HFFc6 (cell line): ENCODE results near the gene C1orf167. TPM values are rescaled to one million over a fixed set of nuclear protein-coding genes. Genes with fewer than 3 reads are reported as not detected.

Experiments used
- DNase-seq: peaks from one replicate; pipeline ENCODE4 v3.0.0-alpha.2; 2018
- H3K27ac Mint-ChIP-seq: 2 replicates; pipeline ENCODE4 v1.8.0; 2020; ENCODE audit warnings: mild to moderate bottlenecking, mixed read lengths
- H3K27me3 Mint-ChIP-seq: 2 replicates; pipeline ENCODE4 v1.8.0; 2021; ENCODE audit warnings: mild to moderate bottlenecking, moderate library complexity, mixed read lengths; ENCODE audit not compliant: insufficient read depth
- H3K36me3 Mint-ChIP-seq: 2 replicates; pipeline ENCODE4 v1.8.0; 2021; ENCODE audit warnings: low read depth, mixed read lengths
- H3K4me1 Mint-ChIP-seq: 2 replicates; pipeline ENCODE4 v1.8.0; 2020; ENCODE audit warnings: low read depth, mixed read lengths
- H3K4me3 Mint-ChIP-seq: 2 replicates; pipeline ENCODE4 v1.8.0; 2020; ENCODE audit warnings: mild to moderate bottlenecking, moderate library complexity, mixed read lengths
- H3K9me3 Mint-ChIP-seq: 2 replicates; pipeline ENCODE4 v1.8.0; 2020; ENCODE audit warnings: mild to moderate bottlenecking, mixed read lengths
- CTCF ChIP-seq: fragments of 200-600 bp; sonication (generic); IDR thresholded peaks from 2 replicates; pipeline ENCODE4 v1.5.0; 2021; ENCODE audit warnings: antibody characterized with exemption, mild to moderate bottlenecking
- total RNA-seq, 6 experiments: library from RNA; stranded (reverse); fragmentation: NEBNext Ultra II Directional; extraction: Animal tissue kit (Norgen Biotek cat#: 25700); gene quantifications; 2 replicates in 1 of 6; 3 replicates in 5 of 6; pipeline ENCODE4 v1.2.3, GENCODE V29; 2021

The C1orf167 gene
- total RNA-seq, 6 experiments from 2014 or later: 0.23 to 0.59 (median 0.38) TPM; not detected in 2

GRCh38 chr1:11788549-11789053 is 26.6 kb downstream of the C1orf167 start:
- no peak for DNase-seq
- Mint-ChIP-seq H3K9me3 (no peaks in the 10 kb centered on the region), H3K4me3 (no peak overlapping the region), H3K36me3 (peaks cover 7% of the 10 kb centered on the region; the same call in 1 of the 2 replicates), H3K27ac (no peak overlapping the region), H3K4me1 (peaks cover 33% of the 10 kb centered on the region), H3K27me3 (no peaks in the 10 kb centered on the region; the same call in 1 of the 2 replicates)
- no peak for TF ChIP-seq CTCF

- Mint-ChIP-seq H3K27ac (no peak overlapping the region), H3K27me3 (no peaks in the 10 kb centered on the region; the same call in 1 of the 2 replicates), H3K4me3 (no peak overlapping the region), H3K9me3 (no peaks in the 10 kb centered on the region), H3K36me3 (peaks cover 9% of the 10 kb centered on the region), H3K4me1 (peaks cover 33% of the 10 kb centered on the region)
- DNase-seq: no peak
- no peak for TF ChIP-seq CTCF
Observed at GRCh38 chr1:11789126-11790067, 27.4 kb downstream of the C1orf167 start.

GRCh38 chr1:11790101-11790879 is 28.3 kb downstream of the C1orf167 start:
- TF ChIP-seq CTCF: no peak
- Mint-ChIP-seq H3K4me3 (no peak overlapping the region), H3K36me3 (peaks cover 18% of the 10 kb centered on the region)

GRCh38 chr1:11790880-11791715 is 29.1 kb downstream of the C1orf167 start:
- no peaks in the 10 kb centered on the region for H3K9me3 Mint-ChIP-seq
- H3K27ac Mint-ChIP-seq: peak overlapping the region; percentile 54
- no peaks in the 10 kb centered on the region; the same call in 1 of the 2 replicates for H3K27me3 Mint-ChIP-seq
- no peak overlapping the region for H3K4me3 Mint-ChIP-seq
- peak; percentile 25 for DNase-seq
- no peak for TF ChIP-seq CTCF
- H3K4me1 Mint-ChIP-seq: peaks cover 33% of the 10 kb centered on the region
- peaks cover 26% of the 10 kb centered on the region for H3K36me3 Mint-ChIP-seq

More at GRCh38 chr1:11790101-11790879, 28.3 kb downstream of the C1orf167 start:
- H3K27ac Mint-ChIP-seq: peak overlapping the region; percentile 54
- H3K27me3 Mint-ChIP-seq: no peaks in the 10 kb centered on the region; the same call in 1 of the 2 replicates
- H3K9me3 Mint-ChIP-seq: no peaks in the 10 kb centered on the region
- peaks cover 33% of the 10 kb centered on the region for H3K4me1 Mint-ChIP-seq
- no peak for DNase-seq

GRCh38 chr1:11792106-11792505 is 30.1 kb downstream of the C1orf167 start:
- Mint-ChIP-seq H3K27me3 (no peaks in the 10 kb centered on the region; the same call in 1 of the 2 replicates), H3K36me3 (peaks cover 30% of the 10 kb centered on the region), H3K4me3 (no peak overlapping the region), H3K4me1 (peaks cover 34% of the 10 kb centered on the region), H3K9me3 (no peaks in the 10 kb centered on the region), H3K27ac (no peak overlapping the region)
- no peak for TF ChIP-seq CTCF
- DNase-seq: no peak
